H1 (cell line): ENCODE measurements around the gene RAB40C. TPM values are rescaled to one million over a fixed set of nuclear protein-coding genes. Genes with fewer than 3 reads are reported as not detected.

ENCODE experiments used
- CTCF ChIA-PET: fragments of 300-600 bp; sonication (Branson Sonifier 250); formaldehyde crosslinking; loops from one replicate; lab custom pipeline; 2021; ENCODE audit not compliant: partially characterized antibody; lab: Charles Lee
- POLR2A ChIA-PET: fragments of 300-600 bp; sonication (Branson Sonifier 250); formaldehyde crosslinking; loops from one replicate; lab custom pipeline; 2021; ENCODE audit warnings: inconsistent platforms; ENCODE audit not compliant: partially characterized antibody; lab: Charles Lee
- DNase-seq, 2 experiments: peaks; one replicate each; pipeline versions ENCODE4 v3.0.0 to v3.0.0-alpha.2; 2010 to 2022; ENCODE audit warnings: low spot score in 2 of 2, low read depth in 1 of 2, mixed read lengths in 1 of 2
- FAIRE-seq: peaks from 2 replicates; lab custom pipeline; 2011; peaks lifted over from hg19 to GRCh38; lab: Jason Lieb, UNC
- H2AFZ ChIP-seq: 2 replicates; pipeline ENCODE4 v1.8.1; 2012; ENCODE audit warnings: low read length, inconsistent platforms
- H2AK5ac ChIP-seq: 2 replicates; pipeline ENCODE4 v1.6.1; 2013; ENCODE audit warnings: low read depth, low read length
- H2BK120ac ChIP-seq: replicated peaks from 2 replicates; pipeline ENCODE3; 2013; ENCODE audit warnings: low read depth, low read length, inconsistent platforms
- H2BK12ac ChIP-seq: 2 replicates; pipeline ENCODE4 v1.6.1; 2013; ENCODE audit warnings: low read depth, low read length
- H2BK15ac ChIP-seq: 2 replicates; pipeline ENCODE4 v1.6.1; 2013; ENCODE audit warnings: low read length
- H2BK20ac ChIP-seq: 2 replicates; pipeline ENCODE4 v1.6.1; 2013; ENCODE audit warnings: low read length
- H2BK5ac ChIP-seq: 2 replicates; pipeline ENCODE4 v1.6.1; 2013; ENCODE audit warnings: low read depth, low read length
- H3K14ac ChIP-seq: 2 replicates; pipeline ENCODE4 v1.6.1; 2013; ENCODE audit warnings: inconsistent platforms; ENCODE audit not compliant: insufficient read length
- H3K18ac ChIP-seq: 2 replicates; pipeline ENCODE4 v1.6.1; 2013; ENCODE audit warnings: low read length; ENCODE audit errors: extremely low read depth
- H3K23ac ChIP-seq: 2 replicates; pipeline ENCODE4 v1.6.1; 2013; ENCODE audit warnings: inconsistent platforms; ENCODE audit not compliant: insufficient read length
- H3K23me2 ChIP-seq: 2 replicates; pipeline ENCODE4 v1.6.1; 2013; ENCODE audit warnings: low read depth, low read length
- H3K27ac ChIP-seq: 2 replicates; pipeline ENCODE4 v1.6.1; 2011; ENCODE audit warnings: low read depth, low read length, inconsistent platforms
- H3K27me3 ChIP-seq, 4 experiments: replicated peaks in 1 of 4; 1 replicate in 1 of 4; 2 replicates in 3 of 4; pipeline versions ENCODE4 v1.6.1 to v1.8.1; 2011 to 2013; ENCODE audit warnings: low read length in 3 of 4, mild to moderate bottlenecking in 3 of 4, inconsistent platforms in 2 of 4, mixed read lengths in 2 of 4, moderate library complexity in 1 of 4; ENCODE audit not compliant: control insufficient read depth in 3 of 4, insufficient read depth in 3 of 4; ENCODE audit errors: extremely low read depth in 1 of 4
- H3K36me3 ChIP-seq, 4 experiments: 2 replicates each; pipeline versions ENCODE4 v1.6.1 to v1.8.1; 2011 to 2013; ENCODE audit warnings: mild to moderate bottlenecking in 4 of 4, low read length in 3 of 4, moderate library complexity in 2 of 4, control low read depth in 1 of 4, inconsistent platforms in 1 of 4; ENCODE audit not compliant: insufficient read depth in 4 of 4, control insufficient read depth in 2 of 4
- H3K4ac ChIP-seq: replicated peaks from 2 replicates; pipeline ENCODE3; 2013; ENCODE audit warnings: low read length, low read depth, mixed read lengths, inconsistent platforms; ENCODE audit not compliant: insufficient read length
- H3K4me1 ChIP-seq, 4 experiments: replicated peaks in 1 of 4; 1 replicate in 1 of 4; 2 replicates in 3 of 4; pipeline versions ENCODE4 v1.6.1 to v1.8.1; 2011 to 2013; ENCODE audit warnings: low read length in 3 of 4, inconsistent platforms in 2 of 4, mixed read lengths in 1 of 4; ENCODE audit not compliant: insufficient read depth in 4 of 4, control insufficient read depth in 3 of 4
- H3K4me2 ChIP-seq, 2 experiments: 2 replicates each; pipeline versions ENCODE4 v1.6.1 to v1.8.1; 2011 to 2013; ENCODE audit warnings: low read depth in 2 of 2, low read length in 2 of 2, control low read depth in 1 of 2, inconsistent platforms in 1 of 2, mild to moderate bottlenecking in 1 of 2; ENCODE audit not compliant: insufficient read depth in 1 of 2
- H3K4me3 ChIP-seq, 4 experiments: fragments of 200-600, 300-600 bp in 1 of 4; sonication (generic), shearing (Covaris generic), sonication (Bioruptor Twin) in 1 of 4; 2 replicates each; pipeline versions ENCODE4 v1.5.1 to v1.8.1; 2011 to 2016; ENCODE audit warnings: low read length in 4 of 4, low read depth in 3 of 4, control low read depth in 2 of 4, inconsistent platforms in 2 of 4, mild to moderate bottlenecking in 2 of 4, mixed read lengths in 1 of 4, moderate library complexity in 1 of 4; ENCODE audit not compliant: insufficient read depth in 2 of 4; ENCODE audit errors: extremely low read depth in 1 of 4
- H3K56ac ChIP-seq: replicated peaks from 2 replicates; pipeline ENCODE3; 2013; ENCODE audit warnings: low read depth, mild to moderate bottlenecking, mixed read lengths, low read length, inconsistent platforms; ENCODE audit not compliant: insufficient read length
- H3K79me1 ChIP-seq: 2 replicates; pipeline ENCODE4 v1.6.1; 2013; ENCODE audit warnings: low read depth, low read length, control low read depth
- H3K79me2 ChIP-seq, 2 experiments: 2 replicates each; pipeline versions ENCODE4 v1.6.1 to v1.8.1; 2012 to 2013; ENCODE audit warnings: low read length in 2 of 2, mild to moderate bottlenecking in 2 of 2, inconsistent platforms in 1 of 2; ENCODE audit not compliant: insufficient read depth in 2 of 2, control insufficient read depth in 1 of 2
- H3K9ac ChIP-seq, 4 experiments: replicated peaks in 1 of 4; 1 replicate in 1 of 4; 2 replicates in 3 of 4; pipeline versions ENCODE4 v1.6.1 to v1.8.1; 2011 to 2013; ENCODE audit warnings: low read depth in 3 of 4, low read length in 3 of 4, control low read depth in 2 of 4, mild to moderate bottlenecking in 2 of 4, moderate library complexity in 2 of 4, inconsistent platforms in 1 of 4; ENCODE audit errors: extremely low read depth in 1 of 4
- H3K9me3 ChIP-seq, 2 experiments: 2 replicates each; pipeline versions ENCODE4 v1.6.1 to v1.8.1; 2012 to 2013; ENCODE audit warnings: mild to moderate bottlenecking in 2 of 2, moderate library complexity in 2 of 2, control low read depth in 1 of 2, inconsistent platforms in 1 of 2, low read depth in 1 of 2, low read length in 1 of 2, mixed read lengths in 1 of 2; ENCODE audit not compliant: insufficient read depth in 2 of 2
- H4K20me1 ChIP-seq, 2 experiments: replicated peaks in 1 of 2; 2 replicates each; pipeline versions ENCODE3 to v1.8.1; 2011 to 2013; ENCODE audit warnings: inconsistent platforms in 2 of 2, low read length in 2 of 2, mild to moderate bottlenecking in 1 of 2; ENCODE audit not compliant: insufficient read depth in 2 of 2, control insufficient read depth in 1 of 2
- H4K5ac ChIP-seq: 2 replicates; pipeline ENCODE4 v1.6.1; 2013; ENCODE audit warnings: low read length, low read depth, mixed read lengths, inconsistent platforms; ENCODE audit not compliant: insufficient read length
- H4K8ac ChIP-seq: 2 replicates; pipeline ENCODE4 v1.8.0; 2013; ENCODE audit warnings: mild to moderate bottlenecking, moderate library complexity, low read length, inconsistent platforms; ENCODE audit not compliant: insufficient read depth; ENCODE audit errors: extremely low read depth
- H4K91ac ChIP-seq: replicated peaks from 2 replicates; pipeline ENCODE3; 2013; ENCODE audit warnings: low read length, mixed read lengths, inconsistent platforms; ENCODE audit not compliant: insufficient read length
- CHD1 ChIP-seq: IDR thresholded peaks from 2 replicates; pipeline ENCODE4 v1.6.1; 2012; ENCODE audit warnings: low read depth, low read length, improper control_type of control experiment
- CTBP2 ChIP-seq: IDR thresholded peaks from 2 replicates; pipeline ENCODE4 v1.7.0; 2011; ENCODE audit warnings: borderline replicate concordance, mild to moderate bottlenecking, moderate library complexity, mixed read lengths, low read length; ENCODE audit not compliant: insufficient read depth, insufficient read length
- EGR1 ChIP-seq: IDR thresholded peaks from 2 replicates; pipeline ENCODE4 v1.6.1; 2011; ENCODE audit warnings: low read depth, low read length, borderline replicate concordance
- HDAC2 ChIP-seq, 2 experiments: fragments of 300-600 bp in 1 of 2; sonication (generic) in 1 of 2; IDR thresholded peaks; 2 replicates each; pipeline ENCODE4 v1.6.1; 2011 to 2012; ENCODE audit warnings: low read depth in 2 of 2, low read length in 2 of 2, mild to moderate bottlenecking in 2 of 2, moderate library complexity in 2 of 2, borderline replicate concordance in 1 of 2, inconsistent platforms in 1 of 2
- KDM5A ChIP-seq: fragments of 200-600 bp; IDR thresholded peaks from 2 replicates; pipeline ENCODE4 v1.7.1; 2012; ENCODE audit warnings: mild to moderate bottlenecking, low read length, inconsistent platforms, mixed read lengths
- RFX5 ChIP-seq: IDR thresholded peaks from 2 replicates; pipeline ENCODE4 v1.6.1; 2011; ENCODE audit warnings: low read depth, low read length, improper control_type of control experiment, borderline replicate concordance
- RXRA ChIP-seq: IDR thresholded peaks from 2 replicates; pipeline ENCODE4 v1.6.1; 2011; ENCODE audit warnings: low read depth, mild to moderate bottlenecking, low read length, moderate library complexity; ENCODE audit not compliant: insufficient read depth
- SAP30 ChIP-seq: fragments of 300-600 bp; sonication (generic); IDR thresholded peaks from 2 replicates; pipeline ENCODE4 v1.7.1; 2012; ENCODE audit warnings: low read length, moderate library complexity, mild to moderate bottlenecking, inconsistent platforms; ENCODE audit not compliant: insufficient read depth, insufficient replicate concordance
- SP1 ChIP-seq: IDR thresholded peaks from 2 replicates; pipeline ENCODE4 v1.6.1; 2011; ENCODE audit warnings: low read depth, low read length
- TBP ChIP-seq: IDR thresholded peaks from 2 replicates; pipeline ENCODE4 v1.6.1; 2011; ENCODE audit warnings: low read depth, low read length, improper control_type of control experiment
- WGBS, 2 experiments: shearing (Covaris generic) in 1 of 2; methylation state at CpG; one replicate each; pipeline versions ENCODE4 v1.1.6 to v1.1.7; 2013 to 2015; ENCODE audit warnings: low lambda C conversion rate in 2 of 2, mixed read lengths in 2 of 2, inconsistent platforms in 1 of 2, low coverage in 1 of 2, missing lambda C conversion rate in 1 of 2; ENCODE audit not compliant: insufficient replicate concordance in 2 of 2, insufficient coverage in 1 of 2, insufficient read length in 1 of 2; ENCODE audit errors: extremely low coverage in 1 of 2, missing lambda C conversion rate in 1 of 2; 5-methylcytosine and 5-hydroxymethylcytosine counted together
- polyA plus RNA-seq, 7 experiments: library from polyadenylated mRNA; depleted of rRNA in 3 of 7; stranded (reverse) in 5 of 7; unstranded in 2 of 7; fragments of >200 nt in 5 of 7; fragments of 200-250 nt in 2 of 7; gene quantifications; 1 replicate in 5 of 7; 2 replicates in 1 of 7; 4 replicates in 1 of 7; pipeline versions ENCODE4 v1.2.1 to v1.2.3, GENCODE V29; 2011 to 2013; ENCODE audit warnings: missing spikeins in 2 of 7, mixed read lengths in 2 of 7
- total RNA-seq: library from RNA; stranded (reverse); fragmentation: NEBNext Ultra II Directional; extraction: Animal tissue kit (Norgen Biotek cat#: 25700); gene quantifications from 2 replicates; pipeline ENCODE4 v1.2.1, GENCODE V29; 2021

The RAB40C gene
- total and polyA plus RNA-seq, 2 of the 8 experiments (the other 6 are each of a cell fraction or from before 2014, with no cell fraction given), result 13.9 to 15.6 TPM

- ChIA-PET CTCF (interaction anchor here (0.7 to 12.0 kb wide), 9 partner anchors 8 to 94 kb away, joined by 3 to 75 read pairs (median 5); partner anchors contain the start of genes RHOT2 and WDR24), POLR2A (interaction anchor here (1.2 to 13.3 kb wide), 19 partner anchors 8 to 127 kb away, joined by 3 to 214 read pairs (median 6); partner anchors contain the start of genes ANTKMT, CCDC78, JMJD8 and METTL26)
- Histone ChIP-seq H2BK20ac (peak overlapping the region; percentile 61; the same call in 1 of the 2 replicates), H3K79me1 (peaks cover under 1% of the 10 kb centered on the region; the same call in 1 of the 2 replicates), H3K27me3 (peaks cover 0 to 2% (median 0%) of the 10 kb centered on the region in 4 experiments; a peak in 2 of 7 replicates), H4K20me1 (peaks cover 4 to 21% of the 10 kb centered on the region in 2 experiments), H3K18ac (peak overlapping the region; percentile 48; the same call in 1 of the 2 replicates), H2BK12ac (peak overlapping the region; percentile 96; the same call in 1 of the 2 replicates), H4K91ac (peak overlapping the region; percentile 52), H3K4ac (peak overlapping the region; percentile 69), H3K79me2 (peaks cover 0 to 1% of the 10 kb centered on the region in 2 experiments; a peak in 1 of 4 replicates), H3K36me3 (peaks cover 9 to 27% (median 19%) of the 10 kb centered on the region in 4 experiments; a peak in 7 of 8 replicates), H3K9ac (no peak overlapping the region; a peak in 1 of 7 replicates), H2BK120ac (no peak overlapping the region), H3K23ac (no peak overlapping the region), H4K5ac (no peak overlapping the region), H3K4me3 (peak overlapping the region; percentile 29 to 74 (median 48); a peak in 6 of 8 replicates), H3K27ac (no peak overlapping the region), H2AK5ac (peak overlapping the region; percentile 75; the same call in 1 of the 2 replicates), H3K4me2 (peak overlapping the region; percentile 79 to 99), H2BK15ac (peak overlapping the region; percentile 92; the same call in 1 of the 2 replicates), H2AFZ (no peak overlapping the region), H2BK5ac (no peak overlapping the region), H4K8ac (no peak overlapping the region), H3K14ac (no peak overlapping the region), H3K9me3 (no peaks in the 10 kb centered on the region), H3K56ac (no peak overlapping the region), H3K4me1 (peaks cover 0 to 33% (median 25%) of the 10 kb centered on the region in 4 experiments; a peak in 6 of 7 replicates), H3K23me2 (peaks cover 12% of the 10 kb centered on the region)
- FAIRE-seq, result no peak
- peak in 1 of 2 experiments; percentile 55 for DNase-seq
- WGBS, 2 experiments, result 89% methylated on average over 14 of the region's 25 CpGs; no CpG with 5 or more reads in 1 of the 2 experiments
- TF ChIP-seq EGR1, result no peak
- no peak for TF ChIP-seq RXRA
- no peak for TF ChIP-seq CTBP2
- no peak for TF ChIP-seq HDAC2 (IDR thresholded peaks at IDR 0.05; ENCODE audit: borderline replicate concordance in 1 of 2, low read depth in 2 of 2, low read length in 2 of 2)
- TF ChIP-seq SP1, result no peak
- no peak for TF ChIP-seq RFX5
- TF ChIP-seq SAP30, result no peak
- TF ChIP-seq KDM5A, result no peak
- no peak for TF ChIP-seq TBP
- no peak for TF ChIP-seq CHD1
These were observed 86.2 kb downstream of the RAB40C start for GRCh38 chr16:675884-676564.
